Right lobe of liver (tissue), 4 donors: ENCODE measurements around the gene SCFD2.

ENCODE experiments used
- CTCF ChIP-seq, 4 donors: fragments of 200-600 bp in 3 of 4; fragments of 450-650 bp in 1 of 4; IDR thresholded peaks; one replicate each; pipeline versions ENCODE4 v1.5.1 to v1.8.0; 2016 to 2022; ENCODE audit warnings: antibody characterized with exemption in 4 of 4, mild to moderate bottlenecking in 2 of 4
- POLR2A ChIP-seq: fragments of 450-650 bp; IDR thresholded peaks from one replicate; pipeline ENCODE4 v1.6.1; 2017; ENCODE audit warnings: antibody characterized with exemption, mild to moderate bottlenecking
- donor health status: DM: no; HTN: no; CAD: no.
- donor health status: DM: no; HTN: no; CAD: no.
- donor health status: DM: no; HTN: yes; CAD: no.

GRCh38 chr4:53191997-53192396 lies 173.9 kb downstream of the SCFD2 start:
- TF ChIP-seq CTCF (IDR thresholded peaks at IDR 0.05) (no peak), POLR2A (no peak)
